Measurements from ENCODE around the gene MAP2. TPM values are rescaled to one million over a fixed set of nuclear protein-coding genes. Genes with fewer than 3 reads are reported as not detected.

The MAP2 gene
- total RNA-seq, 1 donor from 2014 or later: 16.5 TPM

GRCh38 chr2:209383212-209383611, 40.6 kb upstream of the MAP2 start:
- no peak for DNase-seq (ENCODE audit: low spot score, unreplicated experiment)
- Mint-ChIP-seq H3K4me1 (ENCODE audit: low read depth) (peaks cover 5% of the 10 kb centered on the region), H3K4me3 (ENCODE audit: low read depth) (no peak overlapping the region), H3K27me3 (no peaks in the 10 kb centered on the region), H3K27ac (no peak overlapping the region), H3K9me3 (ENCODE audit: low read depth) (no peaks in the 10 kb centered on the region), H3K36me3 (ENCODE audit: insufficient read depth) (no peaks in the 10 kb centered on the region)
- no peak for TF ChIP-seq CTCF (IDR thresholded peaks at IDR 0.05; ENCODE audit: unreplicated experiment)

- DNase-seq (ENCODE audit: low spot score, unreplicated experiment): no peak
- peaks cover 5% of the 10 kb centered on the region for H3K4me1 Mint-ChIP-seq (ENCODE audit: low read depth)
- no peaks in the 10 kb centered on the region for H3K27me3 Mint-ChIP-seq
- TF ChIP-seq CTCF (IDR thresholded peaks at IDR 0.05; ENCODE audit: unreplicated experiment): no peak
- H3K4me3 Mint-ChIP-seq (ENCODE audit: low read depth): no peak overlapping the region
- H3K9me3 Mint-ChIP-seq (ENCODE audit: low read depth): no peaks in the 10 kb centered on the region
- no peak overlapping the region for H3K27ac Mint-ChIP-seq
- H3K36me3 Mint-ChIP-seq (ENCODE audit: insufficient read depth): no peaks in the 10 kb centered on the region
Observed at GRCh38 chr2:209387389-209387788, 36.5 kb upstream of the MAP2 start.

- DNase-seq (ENCODE audit: low spot score, unreplicated experiment): no peak
- Mint-ChIP-seq H3K27ac (no peak overlapping the region), H3K36me3 (ENCODE audit: insufficient read depth) (no peaks in the 10 kb centered on the region), H3K9me3 (ENCODE audit: low read depth) (no peaks in the 10 kb centered on the region), H3K4me3 (ENCODE audit: low read depth) (no peak overlapping the region), H3K27me3 (no peaks in the 10 kb centered on the region), H3K4me1 (ENCODE audit: low read depth) (no peaks in the 10 kb centered on the region)
- no peak for TF ChIP-seq CTCF (IDR thresholded peaks at IDR 0.05; ENCODE audit: unreplicated experiment)
Observed at GRCh38 chr2:209388446-209389037, 35.3 kb upstream of the MAP2 start.

GRCh38 chr2:209389171-209389618, 34.7 kb upstream of the MAP2 start:
- Mint-ChIP-seq H3K27me3 (peaks cover 4% of the 10 kb centered on the region), H3K4me1 (ENCODE audit: low read depth) (no peaks in the 10 kb centered on the region), H3K9me3 (ENCODE audit: low read depth) (no peaks in the 10 kb centered on the region), H3K4me3 (ENCODE audit: low read depth) (no peak overlapping the region), H3K36me3 (ENCODE audit: insufficient read depth) (no peaks in the 10 kb centered on the region), H3K27ac (no peak overlapping the region)
- no peak for TF ChIP-seq CTCF (IDR thresholded peaks at IDR 0.05; ENCODE audit: unreplicated experiment)
- no peak for DNase-seq (ENCODE audit: low spot score, unreplicated experiment)

- peaks cover 8% of the 10 kb centered on the region for H3K27me3 Mint-ChIP-seq
- H3K36me3 Mint-ChIP-seq (ENCODE audit: insufficient read depth): no peaks in the 10 kb centered on the region
- no peak overlapping the region for H3K27ac Mint-ChIP-seq
- no peak overlapping the region for H3K4me3 Mint-ChIP-seq (ENCODE audit: low read depth)
- H3K9me3 Mint-ChIP-seq (ENCODE audit: low read depth): no peaks in the 10 kb centered on the region
- DNase-seq (ENCODE audit: low spot score, unreplicated experiment): no peak
- H3K4me1 Mint-ChIP-seq (ENCODE audit: low read depth): no peaks in the 10 kb centered on the region
- no peak for TF ChIP-seq CTCF (IDR thresholded peaks at IDR 0.05; ENCODE audit: unreplicated experiment)
Observed at GRCh38 chr2:209390839-209391238, 33.0 kb upstream of the MAP2 start.
